AG09309 (cell line): ENCODE measurements around the gene GPR161.

ENCODE experiments used
- DNase-seq: peaks from one replicate; pipeline ENCODE4 v3.0.0-alpha.2; 2010; ENCODE audit warnings: low read depth
- H3K4me3 ChIP-seq: 2 replicates; pipeline ENCODE4 v1.5.1; 2011; ENCODE audit warnings: mild to moderate bottlenecking, low read depth, low read length, moderate library complexity; ENCODE audit not compliant: control insufficient read depth
- TF ChIP-seq, protein P1 (sequence below): IDR thresholded peaks from 2 replicates; pipeline ENCODE4 v1.5.1; 2011; ENCODE audit warnings: mild to moderate bottlenecking, low read depth, low read length, inconsistent platforms; ENCODE audit not compliant: insufficient read depth, control insufficient read depth; ENCODE audit errors: missing control alignments

The GPR161 gene

DNA sequence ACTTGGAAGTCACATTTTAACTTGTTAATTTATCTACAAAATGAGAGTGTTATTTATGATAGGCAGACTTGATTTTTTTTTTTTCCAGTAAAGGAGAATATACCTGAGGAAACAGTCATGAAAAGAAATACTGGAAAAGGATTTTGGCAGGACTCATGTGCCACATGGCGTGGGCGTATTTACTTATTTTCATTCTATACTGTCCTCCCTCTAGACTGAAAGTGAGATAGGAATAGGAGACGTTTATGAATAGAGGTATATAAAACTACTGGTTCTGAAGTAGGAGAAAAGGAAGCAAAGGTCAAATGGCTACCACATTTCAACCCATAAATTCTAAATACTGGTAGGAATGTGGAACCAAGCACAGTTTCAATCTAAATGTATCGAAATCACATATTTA is 105.1 kb downstream of the GPR161 start:
- DNase-seq, result no peak
- no peak overlapping the region for H3K4me3 ChIP-seq
- TF ChIP-seq, protein P1, sequence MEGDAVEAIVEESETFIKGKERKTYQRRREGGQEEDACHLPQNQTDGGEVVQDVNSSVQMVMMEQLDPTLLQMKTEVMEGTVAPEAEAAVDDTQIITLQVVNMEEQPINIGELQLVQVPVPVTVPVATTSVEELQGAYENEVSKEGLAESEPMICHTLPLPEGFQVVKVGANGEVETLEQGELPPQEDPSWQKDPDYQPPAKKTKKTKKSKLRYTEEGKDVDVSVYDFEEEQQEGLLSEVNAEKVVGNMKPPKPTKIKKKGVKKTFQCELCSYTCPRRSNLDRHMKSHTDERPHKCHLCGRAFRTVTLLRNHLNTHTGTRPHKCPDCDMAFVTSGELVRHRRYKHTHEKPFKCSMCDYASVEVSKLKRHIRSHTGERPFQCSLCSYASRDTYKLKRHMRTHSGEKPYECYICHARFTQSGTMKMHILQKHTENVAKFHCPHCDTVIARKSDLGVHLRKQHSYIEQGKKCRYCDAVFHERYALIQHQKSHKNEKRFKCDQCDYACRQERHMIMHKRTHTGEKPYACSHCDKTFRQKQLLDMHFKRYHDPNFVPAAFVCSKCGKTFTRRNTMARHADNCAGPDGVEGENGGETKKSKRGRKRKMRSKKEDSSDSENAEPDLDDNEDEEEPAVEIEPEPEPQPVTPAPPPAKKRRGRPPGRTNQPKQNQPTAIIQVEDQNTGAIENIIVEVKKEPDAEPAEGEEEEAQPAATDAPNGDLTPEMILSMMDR, result no peak

DNA sequence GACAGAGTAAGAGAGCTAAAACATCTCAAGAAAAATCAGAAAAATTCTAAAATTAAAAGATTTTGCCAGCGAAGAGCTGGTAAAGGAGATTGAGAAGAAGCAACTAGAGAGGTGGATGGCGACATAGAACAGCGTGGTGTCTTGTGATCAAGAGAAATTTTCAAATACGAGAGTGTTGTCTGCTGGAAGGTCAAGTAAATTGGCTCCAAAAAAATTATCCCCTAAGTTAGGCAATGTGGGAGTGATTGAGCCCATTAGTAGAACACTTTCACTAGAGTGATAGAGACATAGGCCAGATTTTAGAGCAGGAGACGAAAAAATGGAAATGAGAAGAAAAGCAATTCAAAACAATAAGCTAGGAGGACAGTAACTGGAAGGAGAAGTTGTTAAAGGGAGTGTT is 105.5 kb downstream of the GPR161 start:
- DNase-seq, result no peak
- TF ChIP-seq, protein P1, result no peak
- no peak overlapping the region for H3K4me3 ChIP-seq
